A549 (cell line): ENCODE measurements around the gene C4BPB. TPM values are rescaled to one million over a fixed set of nuclear protein-coding genes. Genes with fewer than 3 reads are reported as not detected.

Experiments used
- ATAC-seq, 2 experiments: fragments of 200-7000 bp in 1 of 2; fragments of >200 bp in 1 of 2; cut with Nextera tagmentation in 1 of 2; cut with Tn5 transposase in 1 of 2; 3 replicates each; pipeline versions ENCODE4 v1.8.0 to v1.9.1; 2018 to 2020; ENCODE audit warnings: mild to moderate bottlenecking in 1 of 2, moderate library complexity in 1 of 2
- CTCF ChIA-PET: fragments of 300-600 bp; sonication (Branson Sonifier 250); formaldehyde crosslinking; extraction: SDS; loops from one replicate; lab custom pipeline; 2021; ENCODE audit warnings: antibody characterized with exemption, inconsistent platforms; lab: Yijun Ruan, JAX
- POLR2A ChIA-PET: fragments of 350-600 bp; formaldehyde crosslinking; extraction: SDS; loops from one replicate; lab custom pipeline; 2021; ENCODE audit warnings: antibody characterized with exemption, inconsistent platforms; lab: Yijun Ruan, JAX
- DNase-seq, 2 experiments: peaks; one replicate each; pipeline versions ENCODE4 v3.0.0 to v3.0.0-alpha.2; 2011 to 2016; ENCODE audit warnings: low read depth in 1 of 2, low spot score in 1 of 2
- FAIRE-seq: peaks from 2 replicates; lab custom pipeline; 2011; peaks lifted over from hg19 to GRCh38; lab: Jason Lieb, UNC
- H3K27ac ChIP-seq, 2 experiments: fragments of >200 bp; sonication (Bioruptor Twin); formaldehyde crosslinking; 3 replicates each; pipeline ENCODE4 v1.5.1; 2016 to 2017
- H3K4me1 ChIP-seq: fragments of >200 bp; sonication (Bioruptor Twin); formaldehyde crosslinking; 3 replicates; pipeline ENCODE4 v1.6.1; 2016
- H3K4me2 ChIP-seq: fragments of >200 bp; sonication (Bioruptor Twin); formaldehyde crosslinking; 3 replicates; pipeline ENCODE4 v1.6.1; 2016
- H3K4me3 ChIP-seq: fragments of >200 bp; sonication (Bioruptor Twin); formaldehyde crosslinking; 3 replicates; pipeline ENCODE4 v1.5.1; 2016
- H3K9me3 ChIP-seq: fragments of >200 bp; sonication (Bioruptor Twin); formaldehyde crosslinking; 3 replicates; pipeline ENCODE4 v1.6.1; 2016
- CEBPB ChIP-seq, 2 experiments: fragments of >200 bp in 1 of 2; sonication (Bioruptor Twin) in 1 of 2; formaldehyde crosslinking in 1 of 2; IDR thresholded peaks; 2 replicates each; pipeline ENCODE4 v1.6.1; 2012 to 2016
- CHD2 ChIP-seq: fragments of 150-350 bp; IDR thresholded peaks from 2 replicates; pipeline ENCODE4 v1.6.1; 2014; ENCODE audit warnings: low read length; ENCODE audit not compliant: partially characterized antibody
- CHD4 ChIP-seq: fragments of 200-600 bp; sonication (generic); IDR thresholded peaks from 2 replicates; pipeline ENCODE4 v1.6.1; 2016; ENCODE audit warnings: antibody characterized with exemption, mild to moderate bottlenecking, borderline replicate concordance
- EHMT2 ChIP-seq: fragments of 200-600 bp; sonication (generic); IDR thresholded peaks from 2 replicates; pipeline ENCODE4 v1.6.1; 2016; ENCODE audit warnings: antibody characterized with exemption, low read depth, mild to moderate bottlenecking, moderate library complexity
- FOSB ChIP-seq: fragments of 250-450 bp; sonication (Bioruptor Pico); IDR thresholded peaks from 2 replicates; pipeline ENCODE4 v1.5.0; 2020; ENCODE audit warnings: mild to moderate bottlenecking, moderate library complexity
- GATA3 ChIP-seq: IDR thresholded peaks from 2 replicates; pipeline ENCODE4 v1.6.1; 2012; ENCODE audit warnings: borderline replicate concordance
- HMGXB4 ChIP-seq: fragments of 250-450 bp; sonication (Bioruptor Pico); IDR thresholded peaks from 2 replicates; pipeline ENCODE4 v1.5.0; 2021; ENCODE audit warnings: mild to moderate bottlenecking, moderate library complexity, borderline replicate concordance
- HOXB5 ChIP-seq: fragments of 250-450 bp; sonication (Bioruptor Pico); IDR thresholded peaks from 2 replicates; pipeline ENCODE4 v1.5.0; 2020; ENCODE audit warnings: mild to moderate bottlenecking, moderate library complexity
- JUNB ChIP-seq: fragments of >200 bp; sonication (Bioruptor Twin); formaldehyde crosslinking; IDR thresholded peaks from 2 replicates; pipeline ENCODE4 v1.6.1; 2016
- MYC ChIP-seq: IDR thresholded peaks from 2 replicates; pipeline ENCODE4 v1.6.1; 2012; ENCODE audit warnings: mild to moderate bottlenecking, inconsistent platforms, low read length, improper control_type of control experiment, borderline replicate concordance
- NPAS2 ChIP-seq: fragments of 250-450 bp; sonication (Bioruptor Pico); IDR thresholded peaks from 2 replicates; pipeline ENCODE4 v1.8.0; 2022; ENCODE audit warnings: mild to moderate bottlenecking, moderate library complexity, borderline replicate concordance
- NR3C1 ChIP-seq: fragments of >200 bp; sonication (Bioruptor Twin); formaldehyde crosslinking; IDR thresholded peaks from 3 replicates; pipeline ENCODE4 v1.6.1; 2017
- POLR2AphosphoS2 ChIP-seq: conservative IDR thresholded peaks from 2 replicates; pipeline ENCODE4 v1.6.1; 2012; ENCODE audit warnings: low read length, improper control_type of control experiment, inconsistent platforms
- ZC3H11A ChIP-seq: fragments of 450-650 bp; IDR thresholded peaks from 2 replicates; pipeline ENCODE4 v1.6.1; 2014; ENCODE audit warnings: antibody characterized with exemption, mild to moderate bottlenecking
- ZFP36 ChIP-seq: fragments of 450-650 bp; IDR thresholded peaks from 2 replicates; pipeline ENCODE4 v1.6.1; 2014; ENCODE audit warnings: borderline replicate concordance; ENCODE audit not compliant: partially characterized antibody
- ZNF302 ChIP-seq: fragments of 250-450 bp; sonication (Bioruptor Pico); IDR thresholded peaks from 2 replicates; pipeline ENCODE4 v1.9.0; 2021; ENCODE audit warnings: inconsistent platforms, mild to moderate bottlenecking, moderate library complexity
- WGBS: methylation state at CpG from one replicate; pipeline ENCODE4 v1.1.6; 2017; ENCODE audit errors: missing lambda C conversion rate; 5-methylcytosine and 5-hydroxymethylcytosine counted together
- polyA plus RNA-seq, 4 experiments: library from polyadenylated mRNA; depleted of rRNA in 3 of 4; stranded (reverse); fragments of >200 nt; fragmentation: RNase III in 1 of 4; extraction: RNeasy Plus Mini Kit Qiagen cat#74134 plus additional on column Dnase treatment in 1 of 4; gene quantifications; 2 replicates in 3 of 4; 3 replicates in 1 of 4; pipeline ENCODE4 v1.2.3, GENCODE V29; 2011 to 2017
- TF ChIP-seq, protein P1 (sequence below): fragments of 200-600 bp; sonication (generic); IDR thresholded peaks from 2 replicates; pipeline ENCODE4 v1.6.1; 2016; ENCODE audit warnings: antibody characterized with exemption, mild to moderate bottlenecking, moderate library complexity
- TF ChIP-seq, protein P2 (sequence below): fragments of 250-450 bp; sonication (Bioruptor Pico); IDR thresholded peaks from 2 replicates; pipeline ENCODE4 v1.5.0; 2020; ENCODE audit warnings: low read depth, mild to moderate bottlenecking, moderate library complexity

C4BPB gene
- polyA plus RNA-seq, 2 of the 4 experiments (the other 2 are of a cell fraction) = 0.74 to 5.1 TPM

DNA sequence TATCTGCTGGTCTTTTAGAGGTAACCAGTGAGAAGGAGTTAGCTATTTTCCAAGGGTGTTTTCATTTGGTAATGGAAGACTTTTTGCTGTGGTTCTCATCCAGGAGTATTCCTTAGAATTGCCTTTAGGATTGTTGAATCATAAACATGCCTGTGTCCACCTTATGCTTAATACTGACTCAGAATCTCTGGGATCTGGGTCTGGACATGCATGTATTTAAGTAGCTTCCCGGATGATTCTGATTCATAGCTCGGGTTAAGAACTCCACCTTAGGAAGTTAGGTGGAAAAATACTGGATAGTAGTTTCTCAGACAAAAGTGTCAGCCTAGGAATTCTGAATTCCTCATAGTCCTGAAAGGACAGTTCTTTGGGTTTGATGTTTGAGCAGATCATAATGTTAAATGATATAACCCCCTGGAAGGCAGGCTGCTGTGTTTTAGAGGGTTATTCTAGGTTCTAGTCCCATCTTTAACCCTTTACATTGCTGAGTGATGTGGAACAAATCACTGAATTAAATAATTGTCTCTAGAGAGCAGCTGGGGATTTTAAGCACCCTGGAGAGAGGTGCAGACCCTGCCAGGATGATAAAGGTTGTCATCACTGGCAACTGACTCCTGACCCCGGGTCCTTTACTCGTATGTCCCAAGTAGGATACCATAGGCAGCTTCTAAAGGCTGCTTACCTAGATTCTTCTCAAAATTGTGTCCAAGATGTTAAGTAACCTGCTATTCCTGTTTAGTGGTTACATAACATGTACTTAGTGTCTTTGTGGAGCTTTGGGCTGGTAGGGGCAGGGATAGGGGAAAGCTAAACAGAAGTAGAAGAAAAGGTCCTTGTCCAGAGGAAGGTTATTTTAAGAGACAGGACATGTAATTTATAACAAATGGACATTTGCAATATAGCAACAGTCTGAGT is 14.5 kb upstream of the C4BPB start:
- H3K9me3 ChIP-seq = no peaks in the 10 kb centered on the region
- 40% methylated on average over 4 of the region's 4 CpGs for WGBS
- no peak for FAIRE-seq
- peaks cover 16% of the 10 kb centered on the region for H3K4me1 ChIP-seq
- ChIA-PET POLR2A (interaction anchor here (1.7 kb wide), 1 partner anchor 21 kb away, joined by 7 read pairs; the partner anchor contains the start of gene PFKFB2), CTCF (interaction anchor here (0.6 to 4.6 kb wide), 12 partner anchors 10 to 426 kb away, joined by 3 to 17 read pairs (median 4); partner anchors contain the start of gene PFKFB2)
- no peak overlapping the region for H3K27ac ChIP-seq
- H3K4me2 ChIP-seq = 0 out of 3 replicates have a peak overlapping the region, but pooled peaks have one; percentile 22
- DNase-seq = no peak
- H3K4me3 ChIP-seq = no peak overlapping the region
- no peak for TF ChIP-seq ZNF302 (CRISPR knock-in tag)
- TF ChIP-seq CHD4 = no peak
- TF ChIP-seq FOSB (CRISPR knock-in tag) = no peak
- no peak for TF ChIP-seq HMGXB4 (CRISPR knock-in tag)
- TF ChIP-seq EHMT2 = no peak
- TF ChIP-seq, protein P1, sequence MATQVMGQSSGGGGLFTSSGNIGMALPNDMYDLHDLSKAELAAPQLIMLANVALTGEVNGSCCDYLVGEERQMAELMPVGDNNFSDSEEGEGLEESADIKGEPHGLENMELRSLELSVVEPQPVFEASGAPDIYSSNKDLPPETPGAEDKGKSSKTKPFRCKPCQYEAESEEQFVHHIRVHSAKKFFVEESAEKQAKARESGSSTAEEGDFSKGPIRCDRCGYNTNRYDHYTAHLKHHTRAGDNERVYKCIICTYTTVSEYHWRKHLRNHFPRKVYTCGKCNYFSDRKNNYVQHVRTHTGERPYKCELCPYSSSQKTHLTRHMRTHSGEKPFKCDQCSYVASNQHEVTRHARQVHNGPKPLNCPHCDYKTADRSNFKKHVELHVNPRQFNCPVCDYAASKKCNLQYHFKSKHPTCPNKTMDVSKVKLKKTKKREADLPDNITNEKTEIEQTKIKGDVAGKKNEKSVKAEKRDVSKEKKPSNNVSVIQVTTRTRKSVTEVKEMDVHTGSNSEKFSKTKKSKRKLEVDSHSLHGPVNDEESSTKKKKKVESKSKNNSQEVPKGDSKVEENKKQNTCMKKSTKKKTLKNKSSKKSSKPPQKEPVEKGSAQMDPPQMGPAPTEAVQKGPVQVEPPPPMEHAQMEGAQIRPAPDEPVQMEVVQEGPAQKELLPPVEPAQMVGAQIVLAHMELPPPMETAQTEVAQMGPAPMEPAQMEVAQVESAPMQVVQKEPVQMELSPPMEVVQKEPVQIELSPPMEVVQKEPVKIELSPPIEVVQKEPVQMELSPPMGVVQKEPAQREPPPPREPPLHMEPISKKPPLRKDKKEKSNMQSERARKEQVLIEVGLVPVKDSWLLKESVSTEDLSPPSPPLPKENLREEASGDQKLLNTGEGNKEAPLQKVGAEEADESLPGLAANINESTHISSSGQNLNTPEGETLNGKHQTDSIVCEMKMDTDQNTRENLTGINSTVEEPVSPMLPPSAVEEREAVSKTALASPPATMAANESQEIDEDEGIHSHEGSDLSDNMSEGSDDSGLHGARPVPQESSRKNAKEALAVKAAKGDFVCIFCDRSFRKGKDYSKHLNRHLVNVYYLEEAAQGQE = peak; percentile 68
- no peak for TF ChIP-seq ZFP36
- TF ChIP-seq CEBPB (IDR thresholded peaks at IDR 0.05) = no peak
- peak in 1 of 2 experiments; percentile 60; a peak in 2 of 6 replicates for ATAC-seq

GRCh38 chr1:207076181-207076955 is 12.3 kb upstream of the C4BPB start:
- no peak for DNase-seq
- no peak overlapping the region for H3K4me2 ChIP-seq
- WGBS = 53% methylated on average over 5 of the region's 5 CpGs
- CTCF ChIA-PET = interaction anchor here (0.6 to 4.6 kb wide), 16 partner anchors 8 to 595 kb away, joined by 3 to 17 read pairs (median 3); partner anchors contain the start of gene YOD1
- ATAC-seq = no peak
- POLR2A ChIA-PET = no interaction called here
- H3K4me3 ChIP-seq = no peak overlapping the region
- no peaks in the 10 kb centered on the region for H3K9me3 ChIP-seq
- H3K27ac ChIP-seq = no peak overlapping the region
- H3K4me1 ChIP-seq = peaks cover 24% of the 10 kb centered on the region
- TF ChIP-seq HOXB5 (CRISPR knock-in tag) = no peak
- no peak for TF ChIP-seq CHD4
- TF ChIP-seq NR3C1 = no peak
- no peak for TF ChIP-seq POLR2AphosphoS2
- TF ChIP-seq GATA3 = no peak
- TF ChIP-seq MYC = no peak
- no peak for TF ChIP-seq ZC3H11A
- TF ChIP-seq JUNB = no peak
- no peak for TF ChIP-seq NPAS2 (CRISPR knock-in tag)
- no peak for TF ChIP-seq CHD2
- TF ChIP-seq, protein P2, sequence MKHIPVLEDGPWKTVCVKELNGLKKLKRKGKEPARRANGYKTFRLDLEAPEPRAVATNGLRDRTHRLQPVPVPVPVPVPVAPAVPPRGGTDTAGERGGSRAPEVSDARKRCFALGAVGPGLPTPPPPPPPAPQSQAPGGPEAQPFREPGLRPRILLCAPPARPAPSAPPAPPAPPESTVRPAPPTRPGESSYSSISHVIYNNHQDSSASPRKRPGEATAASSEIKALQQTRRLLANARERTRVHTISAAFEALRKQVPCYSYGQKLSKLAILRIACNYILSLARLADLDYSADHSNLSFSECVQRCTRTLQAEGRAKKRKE (CRISPR knock-in tag) = no peak
- TF ChIP-seq, all 56 proteins: peak for 0
- no peak for FAIRE-seq
